Limb (tissue), 2 donors: ENCODE measurements around the gene AGGF1.
"Not testable (repeated sequence)": the region's sequence is repeated elsewhere in the genome, so short reads cannot be mapped to it uniquely, and the experiment has no call there.

ENCODE experiments used
- DNase-seq, 2 donors: peaks; one replicate each; pipeline ENCODE4 v3.0.0-alpha.2; 2016; ENCODE audit errors: extremely low spot score in 2 of 2

AGGF1 gene

GRCh38 chr5:77022511-77023417, 7.4 kb upstream of the AGGF1 start:
- no peak for DNase-seq

- DNase-seq = no peak
Measured at GRCh38 chr5:77024490-77024889, 5.7 kb upstream of the AGGF1 start.

- no peak for DNase-seq
Measured at GRCh38 chr5:77028631-77029375, 1.4 kb upstream of the AGGF1 start.

- DNase-seq = no peak
Measured at GRCh38 chr5:77029376-77029885, 773 bp upstream of the AGGF1 start.

- DNase-seq = no peak
Measured at GRCh38 chr5:77031891-77032290, 1.7 kb downstream of the AGGF1 start.

- no peak for DNase-seq
Measured at GRCh38 chr5:77032635-77033034, 2.4 kb downstream of the AGGF1 start.

GRCh38 chr5:77033338-77033737, 3.1 kb downstream of the AGGF1 start:
- no peak for DNase-seq

- no peak for DNase-seq
Measured at GRCh38 chr5:77035950-77036349, 5.7 kb downstream of the AGGF1 start.

GRCh38 chr5:77046416-77047073, 16.3 kb downstream of the AGGF1 start:
- no peak for DNase-seq

- no peak for DNase-seq
Measured at GRCh38 chr5:77064040-77064439, 33.8 kb downstream of the AGGF1 start.

- no peak for DNase-seq
Measured at GRCh38 chr5:77065256-77065655, 35.1 kb downstream of the AGGF1 start.

GRCh38 chr5:77066184-77066583, 36.0 kb downstream of the AGGF1 start:
- no peak for DNase-seq

- no peak for DNase-seq
Measured at GRCh38 chr5:77066823-77067442, 36.7 kb downstream of the AGGF1 start.

GRCh38 chr5:77073667-77074066, 43.5 kb downstream of the AGGF1 start:
- DNase-seq = no peak

GRCh38 chr5:77074745-77075144, 44.5 kb downstream of the AGGF1 start:
- DNase-seq = no peak

- peak; percentile 52 to 83 for DNase-seq
Measured at GRCh38 chr5:77076961-77077828, 47.0 kb downstream of the AGGF1 start.

- no peak for DNase-seq
Measured at GRCh38 chr5:77077829-77078176, 47.6 kb downstream of the AGGF1 start.

GRCh38 chr5:77080479-77080878, 50.3 kb downstream of the AGGF1 start:
- not testable (repeated sequence) for DNase-seq

GRCh38 chr5:77080905-77081304, 50.7 kb downstream of the AGGF1 start:
- DNase-seq = no peak

- no peak for DNase-seq
Measured at GRCh38 chr5:77082280-77082679, 52.1 kb downstream of the AGGF1 start.

GRCh38 chr5:77083088-77083487, 52.9 kb downstream of the AGGF1 start:
- DNase-seq = no peak
